Smooth muscle cell (in vitro differentiated cells): ENCODE data around the gene KIF21B. TPM values are rescaled to one million over a fixed set of nuclear protein-coding genes. Genes with fewer than 3 reads are reported as not detected.
"Not testable (repeated sequence)": the region's sequence is repeated elsewhere in the genome, so short reads cannot be mapped to it uniquely, and the experiment has no call there.

Source experiments
- DNase-seq: peaks from one replicate; lab custom pipeline; 2025; ENCODE audit not compliant: unreplicated experiment; lab: John Stamatoyannopoulos, UW
- H2AFZ ChIP-seq: fragments of 200-600 bp; sonication (generic); 2 replicates; pipeline ENCODE4 v1.6.0; 2016; ENCODE audit warnings: antibody characterized with exemption, low read depth, mild to moderate bottlenecking
- H3F3A ChIP-seq: fragments of 200-600 bp; sonication (generic); 2 replicates; pipeline ENCODE4 v1.6.0; 2017; ENCODE audit warnings: antibody characterized with exemption, low read depth
- H3K27ac ChIP-seq: fragments of 200-600 bp; sonication (generic); 2 replicates; pipeline ENCODE4 v1.5.1; 2016; ENCODE audit warnings: low read depth, mild to moderate bottlenecking
- H3K27me3 ChIP-seq: fragments of 200-600 bp; sonication (generic); 2 replicates; pipeline ENCODE4 v1.6.1; 2016; ENCODE audit warnings: low read depth, mild to moderate bottlenecking
- H3K36me3 ChIP-seq: fragments of 200-600 bp; sonication (generic); 2 replicates; pipeline ENCODE4 v1.5.1; 2016; ENCODE audit warnings: low read depth
- H3K4me1 ChIP-seq: fragments of 200-600 bp; sonication (generic); 2 replicates; pipeline ENCODE4 v1.5.1; 2016; ENCODE audit warnings: low read depth
- H3K4me2 ChIP-seq: fragments of 200-600 bp; sonication (generic); 2 replicates; pipeline ENCODE4 v1.6.0; 2016; ENCODE audit warnings: mild to moderate bottlenecking
- H3K4me3 ChIP-seq: fragments of 200-600 bp; sonication (generic); 2 replicates; pipeline ENCODE4 v1.5.1; 2016; ENCODE audit warnings: mild to moderate bottlenecking
- H3K79me2 ChIP-seq: fragments of 200-600 bp; sonication (generic); 2 replicates; pipeline ENCODE4 v1.6.0; 2016; ENCODE audit warnings: low read depth, mild to moderate bottlenecking
- H3K9ac ChIP-seq: fragments of 200-600 bp; sonication (generic); 2 replicates; pipeline ENCODE4 v1.6.0; 2016; ENCODE audit warnings: low read depth
- H3K9me3 ChIP-seq: fragments of 200-600 bp; sonication (generic); replicated peaks from 2 replicates; pipeline ENCODE4 v1.5.1; 2016; ENCODE audit warnings: low read depth
- H4K20me1 ChIP-seq: fragments of 200-600 bp; sonication (generic); 2 replicates; pipeline ENCODE4 v1.6.0; 2016; ENCODE audit warnings: low read depth
- CTCF ChIP-seq: fragments of 200-600 bp; sonication (generic); IDR thresholded peaks from 2 replicates; pipeline ENCODE4 v1.5.1; 2017; ENCODE audit warnings: borderline replicate concordance, mild to moderate bottlenecking, antibody characterized with exemption; ENCODE audit not compliant: insufficient read depth, poor library complexity, severe bottlenecking
- WGBS: methylation state at CpG from one replicate; pipeline ENCODE4 v1.1.7; 2016; ENCODE audit warnings: low lambda C conversion rate; 5-methylcytosine and 5-hydroxymethylcytosine counted together
- polyA plus RNA-seq: library from polyadenylated mRNA; unstranded; fragments of >200 nt; fragmentation: Nextera tagmentation; extraction: Ambion mirVana; gene quantifications from 2 replicates; pipeline ENCODE4 v1.2.1, GENCODE V29; 2016
- total RNA-seq: library from RNA; depleted of rRNA; stranded (reverse); fragments of >200 nt; gene quantifications from 2 replicates; pipeline ENCODE4 v1.2.3, GENCODE V29; 2014

KIF21B gene
- total and polyA plus RNA-seq, 2 experiments from 2014 or later, result 1.0 to 1.9 TPM

- Histone ChIP-seq H3K4me3 (no peak overlapping the region), H2AFZ (no peak overlapping the region), H3K27ac (no peak overlapping the region), H3K9me3 (peaks cover 5% of the 10 kb centered on the region), H3K79me2 (no peaks in the 10 kb centered on the region), H3K4me1 (no peaks in the 10 kb centered on the region), H3K36me3 (no peaks in the 10 kb centered on the region), H4K20me1 (no peaks in the 10 kb centered on the region), H3K4me2 (no peak overlapping the region), H3K9ac (no peak overlapping the region), H3F3A (no peaks in the 10 kb centered on the region), H3K27me3 (no peaks in the 10 kb centered on the region)
- TF ChIP-seq CTCF, result no peak
- no peak for DNase-seq
- 88% methylated on average over 3 of the region's 3 CpGs for WGBS
Measured at GRCh38 chr1:200945111-200945510, 78.4 kb downstream of the KIF21B start.

- Histone ChIP-seq H3K27ac (no peak overlapping the region), H4K20me1 (no peaks in the 10 kb centered on the region), H3K4me1 (no peaks in the 10 kb centered on the region), H3K9me3 (no peaks in the 10 kb centered on the region), H2AFZ (no peak overlapping the region), H3K36me3 (no peaks in the 10 kb centered on the region), H3K27me3 (no peaks in the 10 kb centered on the region), H3K9ac (no peak overlapping the region), H3K4me3 (no peak overlapping the region), H3F3A (no peaks in the 10 kb centered on the region), H3K79me2 (no peaks in the 10 kb centered on the region), H3K4me2 (no peak overlapping the region)
- DNase-seq, result no peak
- WGBS, result 63% methylated on average over 4 of the region's 4 CpGs
- TF ChIP-seq CTCF, result no peak
Measured at GRCh38 chr1:200938955-200939354, 84.6 kb downstream of the KIF21B start.

- DNase-seq, H3K9ac ChIP-seq, H4K20me1 ChIP-seq, H3F3A ChIP-seq, H3K79me2 ChIP-seq, H3K36me3 ChIP-seq, H3K27me3 ChIP-seq, H3K27ac ChIP-seq, H2AFZ ChIP-seq, H3K9me3 ChIP-seq, H3K4me1 ChIP-seq, H3K4me3 ChIP-seq, H3K4me2 ChIP-seq: not testable (repeated sequence)
- 96% methylated on average over 18 of the region's 18 CpGs for WGBS
Measured at GRCh38 chr1:200935286-200935962, 88.1 kb downstream of the KIF21B start.

GRCh38 chr1:200934676-200935245 lies 88.8 kb downstream of the KIF21B start:
- H3K27me3 ChIP-seq, result no peaks in the 10 kb centered on the region

More at GRCh38 chr1:200934676-200935245, 88.8 kb downstream of the KIF21B start:
- H3K4me3 ChIP-seq, result no peak overlapping the region
- no peaks in the 10 kb centered on the region for H3F3A ChIP-seq
- TF ChIP-seq CTCF, result no peak
- H3K27ac ChIP-seq, result no peak overlapping the region
- no peaks in the 10 kb centered on the region for H3K4me1 ChIP-seq
- H3K9ac ChIP-seq, result no peak overlapping the region
- no peak for DNase-seq
- no peaks in the 10 kb centered on the region for H3K9me3 ChIP-seq
- WGBS, result 93% methylated on average over 13 of the region's 13 CpGs
- H3K36me3 ChIP-seq, result no peaks in the 10 kb centered on the region
- H4K20me1 ChIP-seq, result no peaks in the 10 kb centered on the region
- no peak overlapping the region for H2AFZ ChIP-seq
- H3K79me2 ChIP-seq, result no peaks in the 10 kb centered on the region
- no peak overlapping the region for H3K4me2 ChIP-seq
